Fibroblast of lung (primary cell): Measurements from ENCODE around the gene RAB34.

Experiments
- CTCF ChIP-seq, 2 donors: IDR thresholded peaks in 1 of 2; conservative IDR thresholded peaks in 1 of 2; 1 replicate in 1 of 2; 2 replicates in 1 of 2; pipeline ENCODE4 v1.5.1; 2011 to 2012; ENCODE audit warnings: low read length in 2 of 2, control low read depth in 1 of 2, inconsistent platforms in 1 of 2, low read depth in 1 of 2, mild to moderate bottlenecking in 1 of 2
- EZH2 ChIP-seq: IDR thresholded peaks from 2 replicates; pipeline ENCODE4 v1.5.1; 2012; ENCODE audit warnings: low read length, control low read depth, mild to moderate bottlenecking; ENCODE audit errors: missing control alignments

GRCh38 chr17:28675980-28676379 lies 41.7 kb downstream of the RAB34 start:
- TF ChIP-seq EZH2 = no peak
- peak in 1 of 2 donors; percentile 23 for TF ChIP-seq CTCF (conservative IDR thresholded peaks at IDR 0.05 in 1 of 2, IDR thresholded peaks at IDR 0.05 in 1 of 2; ENCODE audit: low read depth in 1 of 2, low read length in 2 of 2)
